AG09309 (cell line): ENCODE data around the gene VPS35L.

ENCODE experiments used
- DNase-seq: peaks from one replicate; pipeline ENCODE4 v3.0.0-alpha.2; 2010; ENCODE audit warnings: low read depth
- H3K4me3 ChIP-seq: 2 replicates; pipeline ENCODE4 v1.5.1; 2011; ENCODE audit warnings: mild to moderate bottlenecking, low read depth, low read length, moderate library complexity; ENCODE audit not compliant: control insufficient read depth
- TF ChIP-seq, protein P1 (sequence below): IDR thresholded peaks from 2 replicates; pipeline ENCODE4 v1.5.1; 2011; ENCODE audit warnings: mild to moderate bottlenecking, low read depth, low read length, inconsistent platforms; ENCODE audit not compliant: insufficient read depth, control insufficient read depth; ENCODE audit errors: missing control alignments

VPS35L gene

DNA sequence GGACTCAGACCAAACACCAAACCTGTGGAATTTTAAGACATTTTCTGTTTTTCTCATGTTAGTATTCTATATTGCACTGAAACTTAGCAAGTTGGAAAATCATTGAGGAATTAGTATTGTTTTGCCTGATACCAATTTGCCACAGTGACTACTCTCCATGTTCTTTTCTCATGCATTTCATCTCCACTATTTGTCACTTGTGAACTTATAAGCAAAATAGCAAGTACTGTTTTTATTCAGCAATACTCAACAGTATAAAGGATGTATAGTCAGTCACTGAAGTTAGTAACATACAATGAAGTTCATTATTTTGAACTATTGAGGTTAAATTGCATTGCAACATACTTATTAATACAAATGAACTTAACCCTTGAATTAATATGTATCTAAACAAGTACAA, 5.8 kb upstream of the VPS35L start:
- TF ChIP-seq, protein P1, sequence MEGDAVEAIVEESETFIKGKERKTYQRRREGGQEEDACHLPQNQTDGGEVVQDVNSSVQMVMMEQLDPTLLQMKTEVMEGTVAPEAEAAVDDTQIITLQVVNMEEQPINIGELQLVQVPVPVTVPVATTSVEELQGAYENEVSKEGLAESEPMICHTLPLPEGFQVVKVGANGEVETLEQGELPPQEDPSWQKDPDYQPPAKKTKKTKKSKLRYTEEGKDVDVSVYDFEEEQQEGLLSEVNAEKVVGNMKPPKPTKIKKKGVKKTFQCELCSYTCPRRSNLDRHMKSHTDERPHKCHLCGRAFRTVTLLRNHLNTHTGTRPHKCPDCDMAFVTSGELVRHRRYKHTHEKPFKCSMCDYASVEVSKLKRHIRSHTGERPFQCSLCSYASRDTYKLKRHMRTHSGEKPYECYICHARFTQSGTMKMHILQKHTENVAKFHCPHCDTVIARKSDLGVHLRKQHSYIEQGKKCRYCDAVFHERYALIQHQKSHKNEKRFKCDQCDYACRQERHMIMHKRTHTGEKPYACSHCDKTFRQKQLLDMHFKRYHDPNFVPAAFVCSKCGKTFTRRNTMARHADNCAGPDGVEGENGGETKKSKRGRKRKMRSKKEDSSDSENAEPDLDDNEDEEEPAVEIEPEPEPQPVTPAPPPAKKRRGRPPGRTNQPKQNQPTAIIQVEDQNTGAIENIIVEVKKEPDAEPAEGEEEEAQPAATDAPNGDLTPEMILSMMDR: no peak
- DNase-seq: no peak
- H3K4me3 ChIP-seq: no peak overlapping the region

DNA sequence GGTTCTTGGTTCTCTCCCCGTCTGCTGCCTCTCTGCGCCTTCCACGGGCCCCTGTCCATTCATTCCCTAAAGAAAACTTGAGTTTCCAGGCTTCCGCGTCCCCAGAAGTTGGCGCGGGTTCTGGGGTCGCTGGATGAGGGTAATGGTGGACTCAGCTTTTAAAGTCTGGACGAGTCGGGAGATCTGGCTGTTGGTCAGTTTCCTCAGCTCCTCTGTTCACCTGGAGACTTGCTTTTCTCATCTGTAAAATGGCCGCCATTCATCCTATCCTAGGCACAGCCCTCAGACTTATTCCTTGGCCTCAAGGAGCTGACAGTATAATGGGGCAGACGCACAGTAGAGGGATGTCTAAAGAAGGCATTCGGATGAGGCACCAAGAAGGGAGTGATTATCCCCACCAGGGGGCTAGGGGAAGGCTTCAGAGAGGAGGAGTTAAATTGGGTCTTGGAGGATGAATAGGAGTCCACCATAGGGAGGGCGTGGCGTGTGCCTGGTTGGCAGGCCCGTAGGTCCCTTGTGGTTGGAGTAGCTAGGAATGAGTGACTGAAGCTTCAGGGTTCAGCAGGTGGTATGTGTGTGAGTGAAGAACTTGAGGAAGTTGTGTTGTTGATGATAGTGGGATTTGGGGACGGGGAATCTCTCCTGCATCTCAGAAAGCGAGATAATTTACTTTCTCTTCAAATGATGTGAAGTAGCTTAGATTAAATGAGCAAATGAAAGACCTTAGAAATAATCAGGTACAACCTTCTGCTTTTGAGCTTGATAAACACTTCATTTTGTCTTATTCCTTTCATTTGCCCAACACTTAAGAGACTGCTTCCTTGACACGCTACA, 652 bp downstream of the VPS35L start:
- DNase-seq: no peak
- TF ChIP-seq, protein P1: no peak
- H3K4me3 ChIP-seq: peak overlapping the region; percentile 85

DNA sequence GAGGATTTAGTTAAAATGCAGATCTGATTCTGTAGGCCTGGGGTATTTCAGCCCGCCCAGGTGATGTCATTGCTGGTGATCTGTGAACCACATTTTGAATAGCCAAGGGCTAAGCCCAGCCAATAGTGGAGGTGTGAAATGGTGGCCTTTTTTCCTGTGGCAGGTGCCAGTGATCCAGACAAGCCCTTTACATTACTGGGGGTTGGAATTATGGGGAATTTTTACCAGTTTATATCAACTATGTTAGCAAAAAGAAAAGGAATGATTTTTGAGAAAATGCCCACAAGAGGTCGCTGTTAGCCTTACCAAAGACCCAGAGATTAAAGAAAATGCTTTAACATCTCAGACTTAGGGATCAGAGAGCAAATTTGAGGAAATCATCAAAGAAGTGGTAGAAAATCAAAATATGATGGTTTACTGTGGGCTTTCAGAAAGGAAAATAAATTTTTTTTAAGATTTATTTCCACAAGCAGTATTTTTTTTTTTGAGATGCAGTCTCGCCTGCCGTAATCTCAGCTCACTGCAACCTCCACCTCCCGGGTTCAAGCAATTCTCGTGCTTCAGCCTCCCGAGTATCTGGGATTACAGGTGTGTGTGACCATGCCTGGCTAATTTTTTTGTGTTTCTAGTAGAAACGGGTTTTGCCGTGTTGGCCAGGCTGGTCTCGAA, 3.9 kb downstream of the VPS35L start:
- peak; percentile 34 for DNase-seq
- TF ChIP-seq, protein P1: peak; percentile 58
- H3K4me3 ChIP-seq: no peak overlapping the region

DNA sequence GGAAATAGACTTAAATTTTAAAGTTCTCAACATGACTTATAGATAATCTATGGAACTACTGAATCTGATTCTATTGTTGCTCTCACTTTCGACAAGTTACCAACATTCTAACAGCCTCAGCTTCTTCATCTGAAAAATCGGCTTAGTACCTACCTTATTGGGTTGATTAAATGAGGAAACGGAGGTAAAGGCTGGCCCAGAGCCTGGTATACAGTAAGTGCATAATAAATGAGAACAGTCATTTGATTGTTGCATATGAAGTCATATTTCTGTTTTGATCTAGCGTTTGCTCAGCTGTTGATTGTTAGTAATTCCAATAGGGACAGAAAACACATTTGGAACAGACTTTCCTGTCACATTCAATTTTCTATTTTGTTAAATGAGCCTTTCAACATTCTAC, 4.6 kb downstream of the VPS35L start:
- H3K4me3 ChIP-seq: no peak overlapping the region
- TF ChIP-seq, protein P1: no peak
- DNase-seq: no peak

DNA sequence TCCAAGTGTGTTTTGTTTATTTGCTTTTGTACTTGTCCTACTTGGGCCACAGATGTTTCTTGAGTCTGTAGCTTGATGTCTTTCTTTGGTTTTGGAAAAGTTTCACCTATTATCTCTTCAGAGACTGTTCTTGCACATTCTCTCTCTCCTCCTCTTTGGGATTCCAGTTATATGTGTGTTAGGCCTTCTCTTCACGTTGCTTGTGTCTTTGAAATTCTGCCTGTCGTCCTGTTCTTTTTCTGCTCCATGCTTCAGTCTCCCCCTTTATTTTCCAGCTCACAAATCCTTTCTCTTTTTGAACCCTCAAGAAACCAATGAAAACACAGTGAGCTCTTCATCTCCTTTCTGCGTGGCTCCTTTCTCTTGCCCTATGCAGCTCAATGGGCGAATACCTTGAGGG, 7.9 kb downstream of the VPS35L start:
- TF ChIP-seq, protein P1: no peak
- no peak for DNase-seq
- no peak overlapping the region for H3K4me3 ChIP-seq

DNA sequence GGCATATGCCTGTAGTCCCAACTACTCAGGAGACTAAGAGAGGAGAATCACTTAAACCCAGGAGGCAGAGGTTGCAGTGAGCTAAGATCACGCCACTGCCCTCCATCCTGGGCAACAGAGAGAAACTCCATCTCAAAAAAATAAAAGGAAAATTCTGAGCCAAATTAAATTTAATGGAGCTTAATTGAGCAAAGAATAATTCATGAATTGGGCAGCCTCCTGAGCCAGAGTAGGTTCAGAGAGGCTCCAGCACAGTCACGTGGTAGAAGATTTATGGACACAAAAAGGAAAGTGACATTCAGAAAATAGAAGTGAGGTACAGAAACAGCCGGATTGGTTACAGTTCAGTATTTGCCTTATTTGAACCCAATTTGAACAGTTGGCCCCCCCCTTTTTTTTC, 10.9 kb downstream of the VPS35L start:
- TF ChIP-seq, protein P1: no peak
- no peak overlapping the region for H3K4me3 ChIP-seq
- no peak for DNase-seq
